Neural cell (in vitro differentiated cells): ENCODE measurements around the gene SMIM35.

Source experiments
- CTCF ChIP-seq: fragments of 450-650 bp; IDR thresholded peaks from 2 replicates; pipeline ENCODE4 v1.5.1; 2014; ENCODE audit warnings: antibody characterized with exemption, mild to moderate bottlenecking, moderate library complexity; ENCODE audit not compliant: poor library complexity, severe bottlenecking
- EZH2 ChIP-seq: fragments of 200-600, 300-800 bp; shearing (Covaris generic), sonication (generic); IDR thresholded peaks from 2 replicates; pipeline ENCODE4 v1.6.1; 2014; ENCODE audit warnings: antibody characterized with exemption, low read length, borderline replicate concordance, mild to moderate bottlenecking; ENCODE audit not compliant: insufficient read depth, poor library complexity, severe bottlenecking
- MXI1 ChIP-seq: fragments of 450-650 bp; conservative IDR thresholded peaks from 2 replicates; pipeline ENCODE4 v1.6.1; 2014; ENCODE audit warnings: antibody characterized with exemption, mild to moderate bottlenecking; ENCODE audit not compliant: poor library complexity, severe bottlenecking
- RAD21 ChIP-seq: fragments of 450-650 bp; conservative IDR thresholded peaks from 2 replicates; pipeline ENCODE4 v1.6.1; 2014; ENCODE audit warnings: antibody characterized with exemption, mild to moderate bottlenecking, moderate library complexity

- TF ChIP-seq CTCF: no peak
- TF ChIP-seq MXI1: no peak
- TF ChIP-seq RAD21: no peak
- no peak for TF ChIP-seq EZH2
Observed at GRCh38 chr11:118002010-118002540, 84.7 kb downstream of the SMIM35 start.
